Brain microvascular endothelial cell (primary cell): ENCODE data around the gene LHFPL2.
A peak's percentile ranks its signal among the peaks of the same experiment; 100 is the strongest.

Source experiments
- DNase-seq: peaks from one replicate; pipeline ENCODE4 v3.0.0-alpha.2; 2020
- H3K27ac ChIP-seq: fragments of 250-450 bp; sonication (Bioruptor Pico); 2 replicates; pipeline ENCODE4 v1.5.1; 2020; ENCODE audit warnings: mild to moderate bottlenecking, moderate library complexity
- H3K27me3 ChIP-seq: fragments of 250-450 bp; sonication (Bioruptor Pico); replicated peaks from 2 replicates; pipeline ENCODE4 v1.5.1; 2020; ENCODE audit warnings: mild to moderate bottlenecking
- H3K36me3 ChIP-seq: fragments of 250-450 bp; sonication (Bioruptor Pico); replicated peaks from 2 replicates; pipeline ENCODE4 v1.5.1; 2020; ENCODE audit warnings: mild to moderate bottlenecking
- H3K4me3 ChIP-seq: 2 replicates; pipeline ENCODE4 v1.5.1; 2011; ENCODE audit warnings: low read depth, mild to moderate bottlenecking, control low read depth, low read length, moderate library complexity
- CTCF ChIP-seq: IDR thresholded peaks from 2 replicates; pipeline ENCODE4 v1.5.1; 2011; ENCODE audit warnings: low read depth, mild to moderate bottlenecking, moderate library complexity, low read length, control low read depth, inconsistent platforms; ENCODE audit errors: missing control alignments
- in situ Hi-C: cut with HindIII; loops from 2 replicates; pipeline ENCODE4 v1.10.0; 2017; ENCODE audit warnings: low sequenced_read_pairs, low pct_ligation_motif_present

The LHFPL2 gene

GRCh38 chr5:78653031-78653430, 4.5 kb upstream of the LHFPL2 start:
- in situ Hi-C loops: no loop called here
- H3K27ac ChIP-seq: no peak overlapping the region
- TF ChIP-seq CTCF: no peak
- no peaks in the 10 kb centered on the region for H3K27me3 ChIP-seq
- H3K4me3 ChIP-seq: no peak overlapping the region
- DNase-seq: no peak
- no peaks in the 10 kb centered on the region for H3K36me3 ChIP-seq

GRCh38 chr5:78651468-78651867, 2.9 kb upstream of the LHFPL2 start:
- no peaks in the 10 kb centered on the region for H3K27me3 ChIP-seq
- DNase-seq: no peak
- H3K4me3 ChIP-seq: no peak overlapping the region
- in situ Hi-C loops: no loop called here
- TF ChIP-seq CTCF: no peak
- no peaks in the 10 kb centered on the region for H3K36me3 ChIP-seq
- H3K27ac ChIP-seq: no peak overlapping the region

GRCh38 chr5:78650531-78650930, 2.0 kb upstream of the LHFPL2 start:
- Histone ChIP-seq H3K27me3 (no peaks in the 10 kb centered on the region), H3K27ac (peak overlapping the region; percentile 92), H3K36me3 (no peaks in the 10 kb centered on the region), H3K4me3 (no peak overlapping the region)
- in situ Hi-C loops: no loop called here
- DNase-seq: no peak
- TF ChIP-seq CTCF: no peak

- Histone ChIP-seq H3K27me3 (no peaks in the 10 kb centered on the region), H3K36me3 (no peaks in the 10 kb centered on the region), H3K27ac (peak overlapping the region; percentile 92), H3K4me3 (no peak overlapping the region)
- TF ChIP-seq CTCF: no peak
- in situ Hi-C loops: loop anchor here (25.0 kb wide), 1 partner anchor 113 kb away; no protein-coding TSS in a partner anchor
- peak; percentile 53 for DNase-seq
Measured at GRCh38 chr5:78649861-78650496, 1.4 kb upstream of the LHFPL2 start.

GRCh38 chr5:78649211-78649695, 681 bp upstream of the LHFPL2 start:
- DNase-seq: peak; percentile 37
- peak overlapping the region; percentile 93 for H3K4me3 ChIP-seq
- in situ Hi-C loops: loop anchor here (25.0 kb wide), 1 partner anchor 112 kb away; no protein-coding TSS in a partner anchor
- H3K36me3 ChIP-seq: no peaks in the 10 kb centered on the region
- H3K27ac ChIP-seq: peak overlapping the region; percentile 92
- no peak for TF ChIP-seq CTCF
- H3K27me3 ChIP-seq: no peaks in the 10 kb centered on the region
